ENCODE results near the gene NSMCE4A. TPM values are rescaled to one million over a fixed set of nuclear protein-coding genes. Genes with fewer than 3 reads are reported as not detected.
"Not testable (repeated sequence)": the region's sequence is repeated elsewhere in the genome, so short reads cannot be mapped to it uniquely, and the experiment has no call there.

Gene NSMCE4A
- total RNA-seq: 10 to 100 TPM; 54.7 to 80.3 (median 65.5) TPM

GRCh38 chr10:121974535-121975294 lies at the start of gene NSMCE4A:
TSS of gene NSMCE4A (minus strand) at chr10:121975217. CDS start at chr10:121975165, 52 bp downstream.
- Histone ChIP-seq H3K27me3 (no peaks in the 10 kb centered on the region), H3K9me3 (no peaks in the 10 kb centered on the region), H3K36me3 (no peaks in the 10 kb centered on the region), H3K4me1 (no peaks in the 10 kb centered on the region), H3K4me3 (peak within 1 kb of the TSS; percentile 39 to 88), H3K27ac (peak within 1 kb of the TSS; percentile 90 to 96)
- intact Hi-C loops (cut with DNase I; ENCODE audit: low total_unique reads): no loop called here
- TF ChIP-seq POLR2A (IDR thresholded peaks at IDR 0.05) (peak; percentile 21 to 46), CTCF (IDR thresholded peaks at IDR 0.05) (peak; percentile 57 to 88 (median 74))
- peak; percentile 68 to 74 for DNase-seq

- DNase-seq; intact Hi-C loops (cut with DNase I; ENCODE audit: low total_unique reads); H3K4me3 ChIP-seq; H3K27me3 ChIP-seq; H3K27ac ChIP-seq; H3K36me3 ChIP-seq; H3K9me3 ChIP-seq; H3K4me1 ChIP-seq: not testable (repeated sequence)
Observed at GRCh38 chr10:122023257-122023656, 48.2 kb upstream of the NSMCE4A start.

- TF ChIP-seq CTCF (IDR thresholded peaks at IDR 0.05): no peak
- TF ChIP-seq POLR2A (IDR thresholded peaks at IDR 0.05): no peak
- no peak overlapping the region for H3K27ac ChIP-seq
- H3K27me3 ChIP-seq: no peaks in the 10 kb centered on the region
- intact Hi-C loops (cut with DNase I; ENCODE audit: low total_unique reads): no loop called here
- no peak for DNase-seq
- H3K4me1 ChIP-seq: no peaks in the 10 kb centered on the region
- H3K9me3 ChIP-seq: no peaks in the 10 kb centered on the region
- no peak overlapping the region for H3K4me3 ChIP-seq
- no peaks in the 10 kb centered on the region for H3K36me3 ChIP-seq
Observed at GRCh38 chr10:122022276-122022675, 47.3 kb upstream of the NSMCE4A start.

GRCh38 chr10:122021828-122022227 lies 46.8 kb upstream of the NSMCE4A start:
- intact Hi-C loops (cut with DNase I; ENCODE audit: low total_unique reads): no loop called here
- H3K9me3 ChIP-seq: no peaks in the 10 kb centered on the region

GRCh38 chr10:122021379-122021778 lies 46.4 kb upstream of the NSMCE4A start:
- Histone ChIP-seq H3K27ac (no peak overlapping the region), H3K4me3 (no peak overlapping the region), H3K36me3 (no peaks in the 10 kb centered on the region), H3K9me3 (no peaks in the 10 kb centered on the region), H3K4me1 (no peaks in the 10 kb centered on the region), H3K27me3 (no peaks in the 10 kb centered on the region)
- intact Hi-C loops (cut with DNase I; ENCODE audit: low total_unique reads): no loop called here
- DNase-seq: no peak
- no peak for TF ChIP-seq CTCF (IDR thresholded peaks at IDR 0.05)
- TF ChIP-seq POLR2A (IDR thresholded peaks at IDR 0.05): no peak

More at GRCh38 chr10:122021828-122022227, 46.8 kb upstream of the NSMCE4A start:
- H3K4me3 ChIP-seq: no peak overlapping the region
- TF ChIP-seq POLR2A (IDR thresholded peaks at IDR 0.05): no peak
- no peak for TF ChIP-seq CTCF (IDR thresholded peaks at IDR 0.05)
- H3K36me3 ChIP-seq: no peaks in the 10 kb centered on the region
- H3K4me1 ChIP-seq: no peaks in the 10 kb centered on the region
- DNase-seq: no peak
- no peaks in the 10 kb centered on the region for H3K27me3 ChIP-seq
- no peak overlapping the region for H3K27ac ChIP-seq
